Adipose tissue (tissue), 3 donors: Measurements from ENCODE around the gene CRYBB1. TPM values are rescaled to one million over a fixed set of nuclear protein-coding genes. Genes with fewer than 3 reads are reported as not detected.

Experiments
- H3K27ac ChIP-seq: one replicate; pipeline ENCODE4 v1.5.1; 2013; ENCODE audit warnings: low read depth, low read length
- WGBS, 3 donors: extraction: QIAGEN DNeasy Blood & Tissue Kit; methylation state at CpG; one replicate each; pipeline ENCODE4 v1.1.7; 2013; 5-methylcytosine and 5-hydroxymethylcytosine counted together
- polyA plus RNA-seq, 3 donors: library from polyadenylated mRNA; stranded (reverse); fragments of 200-250 nt; gene quantifications; one replicate each; pipeline ENCODE4 v1.2.3, GENCODE V29; 2013
- donor health status: healthy with polysubstance abuse.
- donor health status: Bipolar disorder and iron deficiency.
- donor health status: healthy.

CRYBB1 gene
- polyA plus RNA-seq, 3 donors = 0.20 to 5.2 (median 1.4) TPM

DNA sequence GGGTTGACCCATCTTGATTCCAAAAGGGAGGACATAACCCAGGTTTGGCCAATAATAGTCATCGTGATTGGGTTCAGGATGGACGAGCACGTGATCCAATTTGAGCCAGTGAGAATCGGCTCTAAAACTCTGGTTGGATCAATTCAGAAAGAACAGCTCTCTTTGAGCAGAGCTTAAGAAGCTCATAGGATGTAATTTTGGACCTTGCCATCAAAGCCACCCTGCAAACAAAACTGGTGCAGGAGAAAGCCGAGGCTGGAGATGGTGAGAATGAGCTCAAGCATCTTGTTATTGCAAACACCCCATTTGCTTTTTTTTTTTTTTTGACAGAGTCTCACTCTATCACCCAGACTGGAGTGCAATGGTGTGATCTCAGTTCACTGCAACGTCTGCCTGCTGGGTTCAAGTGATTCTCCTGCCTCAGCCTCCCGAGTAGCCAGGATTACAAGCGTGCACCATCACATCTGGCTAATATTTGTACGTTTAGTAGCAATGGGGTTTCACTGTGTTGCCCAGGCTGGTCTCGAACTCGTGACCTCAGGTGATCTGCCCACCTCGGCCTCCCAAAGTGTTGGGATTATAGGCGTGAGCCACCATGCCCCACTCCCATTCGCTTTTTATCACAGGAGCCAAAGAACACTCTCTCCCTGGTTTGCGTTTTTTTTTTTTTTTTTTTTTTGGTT, 25.7 kb upstream of the CRYBB1 start:
- 82 to 89% (median 83%) methylated on average over 15 of the region's 15 CpGs for WGBS, 3 donors
- H3K27ac ChIP-seq = no peak overlapping the region

DNA sequence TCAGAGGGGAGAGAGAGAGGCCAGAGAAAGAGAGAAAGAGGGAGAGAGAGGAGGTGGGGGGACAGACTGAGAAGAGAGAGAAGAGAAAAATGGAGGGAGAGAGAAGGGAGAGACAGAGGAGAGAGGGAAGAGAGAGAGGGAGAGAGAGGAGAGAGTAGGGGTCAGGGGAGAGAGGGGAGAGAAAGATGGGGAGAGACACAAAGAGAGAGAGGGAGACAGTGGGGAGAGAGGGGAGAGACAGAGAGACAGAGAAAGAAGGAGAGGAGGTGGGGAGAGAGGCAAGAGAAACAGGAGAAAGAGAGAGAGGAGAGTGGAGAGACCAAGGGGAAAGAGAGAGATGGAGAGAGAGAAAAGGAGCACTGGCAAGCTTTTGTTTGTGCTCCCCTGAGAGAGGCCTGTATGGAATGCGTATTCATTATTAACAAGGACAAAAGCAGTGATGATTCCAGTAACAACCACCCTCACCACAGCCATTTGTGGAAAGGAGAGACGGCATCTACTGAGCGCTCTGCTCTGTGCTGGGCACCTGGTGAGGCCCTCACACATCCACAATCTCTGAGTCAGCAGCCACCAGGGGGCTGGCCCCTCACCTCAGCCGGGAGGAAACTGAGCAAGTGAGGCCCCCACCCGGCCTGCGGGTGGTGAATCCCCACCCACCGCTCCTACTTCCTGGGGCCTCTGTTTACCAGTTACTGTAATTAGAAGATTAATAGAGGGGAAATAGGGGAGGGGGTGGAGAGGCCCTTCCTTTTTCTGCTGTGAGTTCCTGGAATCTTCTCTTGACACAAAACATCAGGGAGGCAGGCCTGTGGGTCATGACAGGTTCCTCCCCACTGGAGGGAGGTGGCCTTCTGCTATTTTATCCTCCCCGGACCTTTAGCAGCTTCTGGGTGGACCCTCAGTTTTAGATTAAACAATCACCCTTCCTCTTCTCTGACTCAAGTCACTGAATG, 24.9 kb upstream of the CRYBB1 start:
- H3K27ac ChIP-seq = no peak overlapping the region

DNA sequence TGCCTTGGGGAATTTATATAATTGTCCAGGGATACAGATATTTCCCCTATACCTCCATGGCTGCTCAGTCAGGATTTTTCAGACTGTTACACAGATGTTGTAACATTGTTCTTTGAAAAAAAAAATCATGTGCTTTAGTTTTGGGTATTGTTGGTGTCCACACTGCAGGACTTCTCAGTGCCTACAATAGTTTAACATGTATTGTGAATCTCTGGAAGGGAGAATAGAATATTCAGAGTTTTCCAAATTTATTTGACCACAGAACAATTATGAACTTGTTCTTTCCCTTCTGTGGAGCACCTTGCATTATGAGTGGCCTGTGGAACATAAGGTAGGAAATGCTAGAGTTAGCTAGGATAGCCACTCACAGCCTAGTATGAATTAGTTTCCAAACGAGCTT, 18.5 kb upstream of the CRYBB1 start:
- 22 to 48% (median 41%) methylated on average over 1 of the region's 1 CpG for WGBS, 3 donors

More for the DNA sequence above, 24.9 kb upstream of the CRYBB1 start:
- 17 to 51% (median 22%) methylated on average over 8 of the region's 8 CpGs for WGBS, 3 donors

DNA sequence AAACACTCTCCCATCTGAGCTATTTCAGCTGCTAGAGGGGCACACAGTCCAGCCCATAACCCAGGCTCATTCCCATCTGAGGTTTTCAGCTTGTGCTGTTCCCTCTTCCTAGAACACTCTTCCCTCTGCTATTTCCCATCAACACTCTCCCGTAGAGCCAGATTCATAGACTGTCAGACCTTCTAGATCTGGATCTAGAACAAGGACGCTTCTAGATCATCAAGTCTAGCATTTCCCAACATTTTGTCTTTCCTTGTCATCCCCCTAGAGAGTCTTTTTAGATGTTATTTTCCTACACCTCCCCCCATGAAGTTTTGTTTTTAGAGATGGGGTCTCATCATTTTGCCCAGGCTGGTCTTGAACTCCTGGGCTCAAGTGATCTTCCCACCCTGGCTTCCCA, 17.3 kb upstream of the CRYBB1 start:
- H3K27ac ChIP-seq = no peak overlapping the region
- WGBS, 3 donors = 75 to 90% (median 86%) methylated on average over 2 of the region's 2 CpGs

More for the DNA sequence above, 18.5 kb upstream of the CRYBB1 start:
- H3K27ac ChIP-seq = no peak overlapping the region

DNA sequence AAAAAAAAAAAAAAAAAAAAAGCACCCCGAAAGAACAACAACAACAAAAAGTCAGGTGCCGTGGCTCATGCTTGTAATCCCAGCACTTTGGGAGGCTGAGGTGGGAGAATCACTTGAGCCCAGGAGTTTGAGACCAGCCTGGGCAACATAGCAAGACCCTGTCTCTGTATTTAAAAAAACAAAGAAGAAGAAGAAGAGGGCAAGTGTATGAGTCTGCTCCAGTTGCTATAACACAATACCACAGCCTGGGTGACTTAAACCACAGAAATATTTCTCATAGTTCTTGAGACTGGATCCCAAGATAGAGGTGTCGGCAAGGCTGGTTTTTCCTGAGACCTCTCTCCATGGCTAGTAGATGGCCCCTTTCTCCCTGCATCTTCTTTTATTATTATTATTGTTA, 16.4 kb upstream of the CRYBB1 start:
- H3K27ac ChIP-seq = no peak overlapping the region
- 90 to 98% (median 95%) methylated on average over 3 of the region's 3 CpGs for WGBS, 3 donors

GRCh38 chr22:26632422-26633155, 14.8 kb upstream of the CRYBB1 start:
- 48 to 56% (median 50%) methylated on average over 8 of the region's 8 CpGs for WGBS, 3 donors
- no peak overlapping the region for H3K27ac ChIP-seq

DNA sequence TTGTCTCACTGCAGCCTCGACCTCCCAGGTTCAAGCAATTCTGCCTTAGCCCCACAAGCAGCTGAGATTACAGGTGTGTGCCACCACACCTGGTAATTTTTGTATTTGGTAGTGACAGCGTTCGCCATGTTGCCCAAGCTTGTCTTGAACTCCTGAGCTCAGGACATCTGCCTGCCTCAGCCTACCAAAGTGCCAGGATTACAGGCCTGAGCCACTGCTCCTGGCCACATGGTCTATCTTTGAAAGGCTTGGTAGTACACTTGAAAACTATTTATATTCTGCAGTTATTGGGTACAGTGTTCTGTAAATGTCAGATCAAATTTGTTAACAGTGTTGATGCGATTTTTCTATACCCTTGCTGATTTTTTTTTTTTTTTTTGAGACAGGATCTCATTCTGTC, 13.5 kb upstream of the CRYBB1 start:
- H3K27ac ChIP-seq = no peak overlapping the region
- 92 to 97% (median 93%) methylated on average over 4 of the region's 4 CpGs for WGBS, 3 donors

- H3K27ac ChIP-seq = no peak overlapping the region
- WGBS, 3 donors = 87 to 94% (median 94%) methylated on average over 18 of the region's 18 CpGs
These were observed 12.3 kb upstream of the CRYBB1 start for GRCh38 chr22:26629988-26630761.

- 87 to 90% (median 88%) methylated on average over 12 of the region's 12 CpGs for WGBS, 3 donors
These were observed 7.0 kb upstream of the CRYBB1 start for GRCh38 chr22:26624803-26625202.

GRCh38 chr22:26623984-26624383, 6.2 kb upstream of the CRYBB1 start:
- 93 to 100% (median 96%) methylated on average over 1 of the region's 1 CpG for WGBS, 3 donors
- no peak overlapping the region for H3K27ac ChIP-seq

More at GRCh38 chr22:26624803-26625202, 7.0 kb upstream of the CRYBB1 start:
- H3K27ac ChIP-seq = no peak overlapping the region

DNA sequence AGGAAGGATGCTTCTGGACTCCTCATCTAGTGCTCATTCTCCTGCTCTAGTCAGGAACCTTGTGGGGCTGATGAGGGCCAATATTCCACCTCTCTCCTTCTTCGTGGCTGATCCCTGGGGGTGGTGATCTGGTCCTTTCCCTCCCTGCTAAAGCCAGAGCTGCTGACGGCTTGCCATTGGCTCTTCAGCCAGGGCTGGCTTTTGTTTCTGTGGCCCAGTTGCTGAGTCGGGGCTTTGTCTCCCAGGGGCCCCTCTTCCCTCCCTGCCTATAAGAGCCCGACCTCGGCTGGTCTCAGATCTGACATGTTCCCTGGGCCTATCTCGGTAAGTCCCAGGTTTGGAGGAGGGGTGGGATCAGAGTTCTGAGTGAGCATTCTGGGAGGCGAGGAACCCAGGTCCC, 3.8 kb upstream of the CRYBB1 start, which contains the start of gene CRYBA4:
Gene CRYBA4, plus strand, starts transcription at position 301 of the 400 bp plus-strand sequence. CDS start 634 bp downstream, outside the sequence.
- 64 to 79% (median 78%) methylated on average over 7 of the region's 7 CpGs for WGBS, 3 donors
- no peak within 1 kb of the TSS for H3K27ac ChIP-seq

GRCh38 chr22:26620197-26620596, 2.4 kb upstream of the CRYBB1 start:
- H3K27ac ChIP-seq = no peak overlapping the region
- 71 to 94% (median 92%) methylated on average over 2 of the region's 2 CpGs for WGBS, 3 donors

DNA sequence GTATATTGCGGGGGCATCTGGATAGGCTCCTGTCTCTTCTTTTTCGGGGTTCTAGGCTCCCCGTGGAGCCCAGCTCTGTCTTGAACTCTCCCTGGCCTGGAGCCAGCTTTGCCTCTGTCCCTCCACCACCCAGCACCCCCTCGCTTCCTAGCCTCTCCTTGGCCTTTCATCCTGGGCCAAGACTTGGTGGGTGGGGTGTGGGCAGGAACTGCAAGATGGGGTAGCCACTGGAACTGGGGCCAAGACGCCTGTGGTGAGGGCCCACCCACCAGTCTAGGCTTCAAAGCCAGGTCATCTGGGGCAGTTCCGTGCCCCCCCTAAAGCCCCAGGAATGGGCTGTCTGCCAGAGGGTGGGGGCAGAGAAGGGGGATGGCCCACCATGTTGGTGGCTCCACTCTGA, 1.7 kb upstream of the CRYBB1 start:
- H3K27ac ChIP-seq = no peak overlapping the region
- WGBS, 3 donors = 39 to 69% (median 39%) methylated on average over 6 of the region's 6 CpGs

DNA sequence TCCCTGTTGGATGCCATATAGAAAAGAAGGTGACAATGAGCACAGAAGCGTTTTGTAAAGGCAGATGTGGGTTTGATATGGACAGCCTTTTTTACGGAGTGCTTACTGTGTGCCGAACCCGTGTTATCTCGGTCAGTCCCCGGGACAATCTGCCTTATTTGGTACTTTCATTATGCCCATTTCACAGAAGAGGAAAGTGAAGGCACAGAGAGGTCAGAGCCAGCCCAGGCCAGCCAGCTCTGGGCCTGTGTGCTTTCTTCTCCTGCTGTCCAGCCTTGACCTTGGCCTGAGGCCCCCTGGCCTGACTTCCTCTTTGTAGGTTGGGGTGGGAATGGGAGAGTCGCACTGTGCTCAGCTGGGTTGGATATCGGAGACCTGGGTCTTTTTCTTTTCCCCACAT, 628 bp upstream of the CRYBB1 start:
- H3K27ac ChIP-seq = no peak overlapping the region
- WGBS, 3 donors = 83 to 89% (median 88%) methylated on average over 8 of the region's 8 CpGs

DNA sequence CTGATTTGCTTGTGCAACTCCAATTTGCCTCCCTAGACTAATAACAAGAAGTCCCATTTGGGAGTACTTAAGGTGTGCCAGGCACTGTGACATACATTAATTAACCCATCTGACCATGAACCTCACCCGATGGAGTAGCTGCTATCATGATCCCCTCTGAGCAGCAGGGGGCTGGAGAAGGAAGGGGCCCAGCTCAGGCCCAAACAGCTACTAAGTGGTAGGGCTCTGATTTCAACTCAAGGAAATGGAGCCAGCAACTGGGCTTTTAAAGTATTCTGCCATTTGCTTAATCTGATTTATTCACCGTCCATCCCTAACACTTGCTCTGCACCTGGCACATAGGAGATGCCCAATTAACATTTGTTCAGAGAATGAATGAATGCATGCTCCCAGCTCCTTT, 1.2 kb downstream of the CRYBB1 start:
- WGBS, 3 donors = 58 to 59% (median 59%) methylated on average over 2 of the region's 2 CpGs

DNA sequence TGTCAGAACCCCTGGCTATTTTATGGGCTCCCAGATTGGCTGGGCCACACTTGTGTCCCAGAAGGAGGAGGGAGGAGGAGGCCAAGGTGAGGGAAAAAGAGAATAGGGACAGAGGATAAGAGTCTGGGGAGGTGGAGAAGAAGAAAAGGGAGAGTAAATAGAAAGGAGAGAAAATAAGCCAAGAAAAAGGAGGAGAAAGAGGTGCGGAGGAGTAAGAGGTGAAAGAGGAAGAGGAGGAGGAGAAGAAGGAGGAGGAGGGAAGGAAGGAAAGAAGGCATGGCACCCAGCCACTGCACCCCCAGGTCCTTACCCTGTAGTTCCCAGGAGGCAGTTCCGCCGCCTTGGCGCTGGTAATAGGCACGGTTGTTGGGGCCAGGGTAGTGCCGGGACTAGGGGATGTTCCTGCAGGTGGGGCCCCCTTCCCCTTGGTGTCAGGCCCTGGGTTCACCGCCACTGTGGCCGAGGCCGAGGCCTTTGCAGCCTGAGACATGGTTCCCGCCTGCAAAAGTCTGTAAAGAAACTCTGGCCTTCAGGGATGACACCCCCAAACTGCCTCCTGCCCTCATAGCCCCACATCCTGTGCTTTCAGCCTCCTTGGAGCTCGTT, 1.9 kb downstream of the CRYBB1 start:
- H3K27ac ChIP-seq = no peak overlapping the region
- WGBS, 3 donors = 64 to 74% (median 66%) methylated on average over 11 of the region's 11 CpGs

More for the DNA sequence above, 1.2 kb downstream of the CRYBB1 start:
- no peak overlapping the region for H3K27ac ChIP-seq

DNA sequence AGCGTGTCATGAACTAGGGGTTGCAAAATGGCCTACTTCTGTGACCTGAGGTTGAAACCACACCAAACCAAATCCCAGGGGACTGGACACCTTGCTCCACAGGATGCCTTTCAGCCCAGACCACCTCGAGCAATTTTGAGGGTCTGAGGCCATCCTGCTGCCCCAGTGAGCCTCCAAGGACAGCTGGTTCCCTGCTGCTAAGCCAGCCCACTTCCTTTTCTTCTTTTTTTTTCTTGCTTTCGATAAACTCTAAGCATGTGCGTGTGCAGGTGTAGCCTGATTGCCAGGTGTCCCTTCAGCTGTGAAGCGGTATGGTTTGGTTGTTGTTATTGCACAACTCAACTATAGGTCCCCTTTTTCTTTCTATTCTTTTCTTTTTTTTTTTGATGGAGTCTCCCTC, 2.7 kb downstream of the CRYBB1 start:
- 30 to 48% (median 41%) methylated on average over 5 of the region's 5 CpGs for WGBS, 3 donors
- H3K27ac ChIP-seq = no peak overlapping the region

DNA sequence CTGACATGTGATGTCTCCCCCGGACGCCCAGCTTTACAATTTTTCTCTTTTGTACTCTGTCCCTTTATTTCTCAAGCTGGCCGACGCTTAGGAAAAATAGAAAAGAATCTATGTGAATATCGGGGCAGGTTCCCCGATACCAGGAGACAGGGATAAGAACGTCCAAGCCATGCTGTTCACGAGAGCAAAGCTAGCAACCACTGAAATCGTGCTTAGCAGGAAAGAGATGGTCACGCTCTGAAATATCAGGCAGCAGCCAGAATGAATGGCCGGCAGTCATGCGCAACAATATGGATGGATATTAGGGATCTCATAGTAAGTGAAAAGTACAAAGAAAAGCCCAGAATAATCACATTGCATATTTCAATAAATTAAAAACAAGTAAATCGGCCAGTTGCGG, 3.5 kb downstream of the CRYBB1 start:
- 46 to 65% (median 63%) methylated on average over 14 of the region's 14 CpGs for WGBS, 3 donors
- no peak overlapping the region for H3K27ac ChIP-seq
